HCT116 (cell line): ENCODE measurements around the gene FOXP1. TPM values are rescaled to one million over a fixed set of nuclear protein-coding genes. Genes with fewer than 3 reads are reported as not detected.

Experiments
- ATAC-seq: fragments of 200-7000 bp; cut with Tn5 transposase; 2 replicates; pipeline ENCODE4 v1.9.1; 2020; ENCODE audit warnings: mild to moderate bottlenecking, moderate library complexity
- BruUV-seq: library from RNA; stranded (reverse); fragments of 400-500 nt; replicated peaks from 2 replicates; lab custom pipeline; 2021; lab: Mats Ljungman, UMichigan
- CTCF ChIA-PET: fragments of 300-600 bp; sonication (Branson Sonifier 250); formaldehyde crosslinking; loops from one replicate; lab custom pipeline; 2021; ENCODE audit warnings: antibody characterized with exemption; lab: Charles Lee
- POLR2A ChIA-PET: fragments of 300-600, 350-600 bp; sonication (Branson Sonifier 250); formaldehyde crosslinking; loops from one replicate; lab custom pipeline; 2021; ENCODE audit warnings: antibody characterized with exemption; lab: Charles Lee
- RAD21 ChIA-PET, 2 experiments: fragments of 300-600 bp; sonication (Branson Sonifier 250); formaldehyde crosslinking; loops; one replicate each; lab custom pipeline; 2023; ENCODE audit warnings: low total read pairs in 2 of 2; ENCODE audit not compliant: uncharacterized antibody in 2 of 2, unreplicated experiment in 2 of 2, low non-redundant PET in 1 of 2; lab: Charles Lee
- DNase-seq: peaks from one replicate; pipeline ENCODE4 v3.0.0-alpha.2; 2010; ENCODE audit warnings: low read depth, low spot score
- H2AFZ ChIP-seq: fragments of 200-600 bp; shearing (Covaris generic), sonication (generic); 2 replicates; pipeline ENCODE4 v1.6.1; 2017; ENCODE audit warnings: low read depth, mixed run types, mixed read lengths, antibody characterized with exemption, low read length; ENCODE audit not compliant: poor library complexity, severe bottlenecking
- H3K27ac ChIP-seq: 2 replicates; pipeline ENCODE4 v1.5.1; 2012; ENCODE audit warnings: low read depth, low read length
- H3K27me3 ChIP-seq: fragments of 200-600 bp; sonication (generic); 2 replicates; pipeline ENCODE4 v1.6.1; 2016; ENCODE audit warnings: mixed run types, low read length, mixed read lengths; ENCODE audit not compliant: insufficient read depth
- H3K36me3 ChIP-seq, 2 experiments: fragments of 200-500 bp in 1 of 2; fragments of 200-600 bp in 1 of 2; sonication (Bioruptor generic) in 1 of 2; sonication (generic) in 1 of 2; 2 replicates each; pipeline versions ENCODE4 v1.5.1 to v1.6.1; 2014 to 2016; ENCODE audit warnings: low read length in 2 of 2, inconsistent platforms in 1 of 2, mixed read lengths in 1 of 2, mixed run types in 1 of 2; ENCODE audit not compliant: insufficient read depth in 2 of 2, control insufficient read depth in 1 of 2
- H3K4me1 ChIP-seq, 2 experiments: fragments of 200-600 bp in 1 of 2; sonication (generic) in 1 of 2; 2 replicates each; pipeline versions ENCODE4 v1.5.1 to v1.6.1; 2012 to 2017; ENCODE audit warnings: low read length in 2 of 2, inconsistent platforms in 1 of 2, mild to moderate bottlenecking in 1 of 2, mixed read lengths in 1 of 2, mixed run types in 1 of 2, moderate library complexity in 1 of 2; ENCODE audit not compliant: insufficient read depth in 2 of 2, control insufficient read depth in 1 of 2
- H3K4me2 ChIP-seq: fragments of 200-600 bp; sonication (generic); 2 replicates; pipeline ENCODE4 v1.6.1; 2017; ENCODE audit warnings: mixed run types, low read length, mixed read lengths
- H3K4me3 ChIP-seq, 2 experiments: fragments of 200-600 bp in 1 of 2; sonication (generic) in 1 of 2; replicated peaks in 1 of 2; 2 replicates each; pipeline ENCODE4 v1.5.1; 2011 to 2016; ENCODE audit warnings: low read length in 2 of 2, control low read depth in 1 of 2, low read depth in 1 of 2, mild to moderate bottlenecking in 1 of 2, mixed read lengths in 1 of 2, mixed run types in 1 of 2
- H3K79me2 ChIP-seq: fragments of 200-600 bp; sonication (generic); 2 replicates; pipeline ENCODE4 v1.6.1; 2017; ENCODE audit warnings: mild to moderate bottlenecking, mixed run types, low read length, moderate library complexity, mixed read lengths; ENCODE audit not compliant: insufficient read depth
- H3K9ac ChIP-seq: fragments of 200-600 bp; sonication (generic); 2 replicates; pipeline ENCODE4 v1.6.1; 2016; ENCODE audit warnings: low read length, mixed read lengths
- H3K9me2 ChIP-seq: fragments of 200-600 bp; sonication (generic), shearing (Covaris generic); 2 replicates; pipeline ENCODE4 v1.6.1; 2017; ENCODE audit warnings: mixed run types, mild to moderate bottlenecking, moderate library complexity; ENCODE audit not compliant: insufficient read depth
- H3K9me3 ChIP-seq, 2 experiments: fragments of 200-500 bp in 1 of 2; fragments of 200-600 bp in 1 of 2; sonication (Bioruptor generic) in 1 of 2; sonication (generic) in 1 of 2; 2 replicates each; pipeline ENCODE4 v1.6.1; 2014 to 2017; ENCODE audit warnings: low read length in 2 of 2, mixed read lengths in 2 of 2, inconsistent platforms in 1 of 2, low read depth in 1 of 2, mild to moderate bottlenecking in 1 of 2, mixed run types in 1 of 2, moderate library complexity in 1 of 2; ENCODE audit not compliant: control insufficient read depth in 1 of 2, insufficient read depth in 1 of 2
- H4K20me1 ChIP-seq: fragments of 200-600 bp; sonication (generic), shearing (Covaris generic); 2 replicates; pipeline ENCODE4 v1.6.1; 2017; ENCODE audit warnings: mixed run types, mild to moderate bottlenecking, moderate library complexity; ENCODE audit not compliant: insufficient read depth
- CBX3 ChIP-seq: IDR thresholded peaks from 2 replicates; pipeline ENCODE4 v1.6.1; 2012; ENCODE audit warnings: low read depth
- CEBPB ChIP-seq: IDR thresholded peaks from 2 replicates; pipeline ENCODE4 v1.6.1; 2012; ENCODE audit warnings: low read depth
- EGR1 ChIP-seq: IDR thresholded peaks from 2 replicates; pipeline ENCODE4 v1.6.1; 2012; ENCODE audit warnings: low read depth
- ELF1 ChIP-seq: IDR thresholded peaks from 2 replicates; pipeline ENCODE4 v1.6.1; 2012; ENCODE audit warnings: low read depth, borderline replicate concordance
- FOSL1 ChIP-seq: IDR thresholded peaks from 2 replicates; pipeline ENCODE4 v1.6.1; 2012; ENCODE audit warnings: low read depth
- POLR2A ChIP-seq: IDR thresholded peaks from 2 replicates; pipeline ENCODE4 v1.7.0; 2011; ENCODE audit warnings: borderline replicate concordance; ENCODE audit not compliant: insufficient read depth, insufficient read length; ENCODE audit errors: extremely low read depth
- RAD21 ChIP-seq: IDR thresholded peaks from 2 replicates; pipeline ENCODE4 v1.6.1; 2012; ENCODE audit warnings: low read depth, mild to moderate bottlenecking
- SIN3A ChIP-seq: IDR thresholded peaks from 2 replicates; pipeline ENCODE4 v1.6.1; 2012; ENCODE audit warnings: low read depth
- SP1 ChIP-seq: IDR thresholded peaks from 2 replicates; pipeline ENCODE4 v1.6.1; 2012; ENCODE audit warnings: low read depth
- SRF ChIP-seq: IDR thresholded peaks from 2 replicates; pipeline ENCODE4 v1.6.1; 2012; ENCODE audit warnings: low read depth
- TCF7L2 ChIP-seq: IDR thresholded peaks from 2 replicates; pipeline ENCODE4 v1.7.0; 2011; ENCODE audit warnings: borderline replicate concordance, inconsistent platforms; ENCODE audit not compliant: insufficient read depth, insufficient read length; ENCODE audit errors: extremely low read depth
- YY1 ChIP-seq: IDR thresholded peaks from 2 replicates; pipeline ENCODE4 v1.6.1; 2011; ENCODE audit warnings: low read length, low read depth, moderate library complexity, mild to moderate bottlenecking; ENCODE audit not compliant: insufficient replicate concordance; ENCODE audit errors: extremely low read depth
- ZFX ChIP-seq: fragments of 450-650 bp; IDR thresholded peaks from 2 replicates; pipeline ENCODE4 v1.6.1; 2017
- ZNF274 ChIP-seq: fragments of 200-500 bp; sonication (Bioruptor generic); IDR thresholded peaks from 2 replicates; pipeline ENCODE4 v1.6.1; 2014; ENCODE audit warnings: mild to moderate bottlenecking, low read depth, low read length, inconsistent platforms
- intact Hi-C: fragments of 100-400 bp; cut with micrococcal nuclease; formaldehyde crosslinking; loops from 2 replicates; pipeline ENCODE4 v1.10.0; 2022
- total RNA-seq: library from RNA; stranded (reverse); gene quantifications from one replicate; pipeline ENCODE4 v1.2.1, GENCODE V29; 2021; ENCODE audit not compliant: unreplicated experiment
- TF ChIP-seq, protein P1 (sequence below), 3 experiments: fragments of 200-600 bp in 1 of 3; sonication (generic) in 1 of 3; IDR thresholded peaks in 2 of 3; conservative IDR thresholded peaks in 1 of 3; 2 replicates each; pipeline ENCODE4 v1.5.1; 2012 to 2017; ENCODE audit warnings: low read depth in 2 of 3, low read length in 2 of 3, antibody characterized with exemption in 1 of 3, borderline replicate concordance in 1 of 3, control low read depth in 1 of 3, mild to moderate bottlenecking in 1 of 3, mixed read lengths in 1 of 3, mixed run types in 1 of 3, moderate library complexity in 1 of 3; ENCODE audit not compliant: insufficient read depth in 1 of 3
- TF ChIP-seq, protein P2 (sequence below): IDR thresholded peaks from 2 replicates; pipeline ENCODE4 v1.6.1; 2012

Gene FOXP1
- total RNA-seq, 1 experiment from 2014 or later = 11.4 TPM

DNA sequence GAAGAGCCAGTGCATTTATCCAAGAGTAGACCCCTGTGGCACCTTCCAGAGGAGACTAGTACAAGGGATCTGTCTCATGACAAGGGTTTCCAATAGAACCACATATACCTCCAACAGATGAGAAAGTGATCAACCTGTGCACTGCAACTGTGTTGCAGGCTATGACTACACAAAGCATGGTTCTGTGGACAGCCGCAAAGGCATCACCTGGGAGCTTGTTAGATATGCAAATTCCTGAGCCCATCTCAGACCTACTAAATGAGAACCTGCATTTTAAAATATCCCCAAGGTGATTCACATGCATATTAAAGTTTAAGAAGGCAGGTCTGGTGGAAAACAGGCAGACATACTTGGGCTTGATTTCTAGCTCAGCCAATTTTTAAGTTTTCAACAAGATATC is 368.7 kb downstream of the FOXP1 start:
- Histone ChIP-seq H3K9me2 (no peaks in the 10 kb centered on the region), H3K36me3 (no peaks in the 10 kb centered on the region), H3K4me1 (no peaks in the 10 kb centered on the region), H3K79me2 (no peaks in the 10 kb centered on the region), H2AFZ (no peak overlapping the region), H3K27ac (no peak overlapping the region), H3K27me3 (no peaks in the 10 kb centered on the region), H3K4me2 (no peak overlapping the region), H3K9me3 (no peaks in the 10 kb centered on the region), H3K4me3 (no peak overlapping the region), H4K20me1 (no peaks in the 10 kb centered on the region), H3K9ac (no peak overlapping the region)
- ChIA-PET CTCF (no interaction called here), POLR2A (no interaction called here), RAD21 (no interaction called here)
- DNase-seq = no peak
- no TSS peak for BruUV-seq
- no peak for ATAC-seq
- intact Hi-C loops = no loop called here
- TF ChIP-seq, protein P1, sequence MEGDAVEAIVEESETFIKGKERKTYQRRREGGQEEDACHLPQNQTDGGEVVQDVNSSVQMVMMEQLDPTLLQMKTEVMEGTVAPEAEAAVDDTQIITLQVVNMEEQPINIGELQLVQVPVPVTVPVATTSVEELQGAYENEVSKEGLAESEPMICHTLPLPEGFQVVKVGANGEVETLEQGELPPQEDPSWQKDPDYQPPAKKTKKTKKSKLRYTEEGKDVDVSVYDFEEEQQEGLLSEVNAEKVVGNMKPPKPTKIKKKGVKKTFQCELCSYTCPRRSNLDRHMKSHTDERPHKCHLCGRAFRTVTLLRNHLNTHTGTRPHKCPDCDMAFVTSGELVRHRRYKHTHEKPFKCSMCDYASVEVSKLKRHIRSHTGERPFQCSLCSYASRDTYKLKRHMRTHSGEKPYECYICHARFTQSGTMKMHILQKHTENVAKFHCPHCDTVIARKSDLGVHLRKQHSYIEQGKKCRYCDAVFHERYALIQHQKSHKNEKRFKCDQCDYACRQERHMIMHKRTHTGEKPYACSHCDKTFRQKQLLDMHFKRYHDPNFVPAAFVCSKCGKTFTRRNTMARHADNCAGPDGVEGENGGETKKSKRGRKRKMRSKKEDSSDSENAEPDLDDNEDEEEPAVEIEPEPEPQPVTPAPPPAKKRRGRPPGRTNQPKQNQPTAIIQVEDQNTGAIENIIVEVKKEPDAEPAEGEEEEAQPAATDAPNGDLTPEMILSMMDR (IDR thresholded peaks at IDR 0.05 in 2 of 3, conservative IDR thresholded peaks at IDR 0.05 in 1 of 3; ENCODE audit: borderline replicate concordance in 1 of 3, insufficient read depth in 1 of 3, low read depth in 2 of 3, low read length in 2 of 3) = no peak
- TF ChIP-seq RAD21 (no peak), ZNF274 (no peak), SP1 (no peak), YY1 (no peak), FOSL1 (no peak), SRF (no peak), TCF7L2 (no peak), CEBPB (no peak), EGR1 (no peak), SIN3A (no peak), POLR2A (no peak), CBX3 (no peak), ZFX (no peak), ELF1 (no peak)
- TF ChIP-seq, protein P2, sequence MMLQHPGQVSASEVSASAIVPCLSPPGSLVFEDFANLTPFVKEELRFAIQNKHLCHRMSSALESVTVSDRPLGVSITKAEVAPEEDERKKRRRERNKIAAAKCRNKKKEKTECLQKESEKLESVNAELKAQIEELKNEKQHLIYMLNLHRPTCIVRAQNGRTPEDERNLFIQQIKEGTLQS = no peak
